ENCODE measurements around the gene BCHE.

- TF ChIP-seq CTCF (IDR thresholded peaks at IDR 0.05) (no peak), POLR2A (IDR thresholded peaks at IDR 0.05) (no peak)
These were observed 48.5 kb upstream of the BCHE start for GRCh38 chr3:165885558-165886270.

Data from ovary (tissue), 3 donors.